H9 (cell line): ENCODE data around the gene FRAS1. TPM values are rescaled to one million over a fixed set of nuclear protein-coding genes. Genes with fewer than 3 reads are reported as not detected.

Experiments used
- DNase-seq: peaks from one replicate; pipeline ENCODE4 v3.0.0-alpha.2; 2017
- H2AFZ ChIP-seq: one replicate; pipeline ENCODE4 v1.6.1; 2013; ENCODE audit warnings: mild to moderate bottlenecking, low read length, control low read depth, moderate library complexity
- H2AK5ac ChIP-seq: 2 replicates; pipeline ENCODE4 v1.6.1; 2013; ENCODE audit warnings: low read length, control low read depth, mixed read lengths; ENCODE audit not compliant: insufficient read length
- H2BK120ac ChIP-seq: one replicate; pipeline ENCODE4 v1.6.1; 2013; ENCODE audit warnings: low read depth, mild to moderate bottlenecking, low read length, control low read depth, inconsistent platforms; ENCODE audit not compliant: poor library complexity, severe bottlenecking
- H2BK12ac ChIP-seq: 2 replicates; pipeline ENCODE4 v1.6.1; 2013; ENCODE audit warnings: low read length, control low read depth, mixed read lengths, low read depth; ENCODE audit not compliant: insufficient read length
- H2BK15ac ChIP-seq: 2 replicates; pipeline ENCODE4 v1.6.1; 2013; ENCODE audit warnings: low read depth, low read length, control low read depth
- H2BK20ac ChIP-seq: one replicate; pipeline ENCODE4 v1.6.1; 2013; ENCODE audit warnings: low read depth, mild to moderate bottlenecking, low read length, control low read depth, inconsistent platforms; ENCODE audit not compliant: poor library complexity, severe bottlenecking
- H2BK5ac ChIP-seq: 2 replicates; pipeline ENCODE4 v1.6.1; 2013; ENCODE audit warnings: low read length, control low read depth, mixed read lengths; ENCODE audit not compliant: insufficient read length
- H3K14ac ChIP-seq: 2 replicates; pipeline ENCODE4 v1.6.1; 2013; ENCODE audit warnings: low read length, control low read depth; ENCODE audit not compliant: insufficient read depth
- H3K18ac ChIP-seq: 2 replicates; pipeline ENCODE4 v1.6.1; 2013; ENCODE audit warnings: low read depth, mild to moderate bottlenecking, mixed read lengths, low read length, control low read depth; ENCODE audit not compliant: insufficient read length
- H3K23ac ChIP-seq: 2 replicates; pipeline ENCODE4 v1.6.1; 2013; ENCODE audit warnings: low read length, control low read depth, mixed read lengths, low read depth; ENCODE audit not compliant: insufficient read length
- H3K23me2 ChIP-seq: 2 replicates; pipeline ENCODE4 v1.6.1; 2013; ENCODE audit warnings: low read depth, mild to moderate bottlenecking, mixed read lengths, low read length, control low read depth; ENCODE audit not compliant: insufficient read length, poor library complexity, severe bottlenecking
- H3K27ac ChIP-seq: 2 replicates; pipeline ENCODE4 v1.5.1; 2013; ENCODE audit warnings: low read length, control low read depth, mixed read lengths, low read depth; ENCODE audit not compliant: insufficient read length
- H3K27me3 ChIP-seq: 2 replicates; pipeline ENCODE4 v1.6.1; 2013; ENCODE audit warnings: low read length, control low read depth, inconsistent platforms; ENCODE audit not compliant: insufficient read depth
- H3K4ac ChIP-seq: 2 replicates; pipeline ENCODE4 v1.6.1; 2013; ENCODE audit warnings: low read depth, mild to moderate bottlenecking, control low read depth, inconsistent platforms, low read length, moderate library complexity
- H3K4me1 ChIP-seq: 2 replicates; pipeline ENCODE4 v1.6.1; 2013; ENCODE audit warnings: low read length, control low read depth, inconsistent platforms; ENCODE audit not compliant: insufficient read depth
- H3K4me2 ChIP-seq: 2 replicates; pipeline ENCODE4 v1.6.1; 2013; ENCODE audit warnings: low read length, control low read depth, mixed read lengths; ENCODE audit not compliant: insufficient read length, insufficient read depth
- H3K56ac ChIP-seq: 2 replicates; pipeline ENCODE4 v1.6.1; 2013; ENCODE audit warnings: low read depth, mild to moderate bottlenecking, mixed read lengths, low read length, control low read depth; ENCODE audit not compliant: insufficient read length
- H3K79me1 ChIP-seq: 2 replicates; pipeline ENCODE4 v1.6.1; 2013; ENCODE audit warnings: low read depth, mild to moderate bottlenecking, moderate library complexity, low read length, control low read depth, inconsistent platforms; ENCODE audit not compliant: insufficient read depth, poor library complexity, severe bottlenecking
- H3K79me2 ChIP-seq: 2 replicates; pipeline ENCODE4 v1.6.1; 2013; ENCODE audit warnings: low read length, control low read depth, inconsistent platforms; ENCODE audit not compliant: insufficient read depth
- H3K9ac ChIP-seq: 2 replicates; pipeline ENCODE4 v1.6.1; 2013; ENCODE audit warnings: low read length, control low read depth, mixed read lengths; ENCODE audit not compliant: insufficient read length; ENCODE audit errors: extremely low read depth
- H3K9me3 ChIP-seq: one replicate; pipeline ENCODE4 v1.6.1; 2013; ENCODE audit warnings: low read depth, low read length, inconsistent platforms; ENCODE audit not compliant: control insufficient read depth
- H3T11ph ChIP-seq: one replicate; pipeline ENCODE4 v1.6.1; 2013; ENCODE audit warnings: mild to moderate bottlenecking, low read length, control low read depth, inconsistent platforms
- H4K20me1 ChIP-seq: one replicate; pipeline ENCODE4 v1.6.1; 2013; ENCODE audit not compliant: control insufficient read depth, insufficient read length, insufficient read depth
- H4K5ac ChIP-seq: 2 replicates; pipeline ENCODE4 v1.6.1; 2013; ENCODE audit warnings: low read depth, mild to moderate bottlenecking, mixed read lengths, low read length, control low read depth; ENCODE audit not compliant: insufficient read length
- H4K8ac ChIP-seq: replicated peaks from 2 replicates; pipeline ENCODE4 v1.6.1; 2013; ENCODE audit warnings: low read length, control low read depth, mixed read lengths, low read depth; ENCODE audit not compliant: insufficient read length
- H4K91ac ChIP-seq: 2 replicates; pipeline ENCODE4 v1.6.1; 2013; ENCODE audit warnings: low read depth, mild to moderate bottlenecking, moderate library complexity, mixed read lengths, low read length, control low read depth; ENCODE audit not compliant: insufficient read length
- H3K27ac Mint-ChIP-seq, 3 experiments: 2 replicates in 2 of 3; 3 replicates in 1 of 3; pipeline ENCODE4 v1.8.0; 2020 to 2021; ENCODE audit warnings: mixed read lengths in 3 of 3, mild to moderate bottlenecking in 1 of 3, moderate library complexity in 1 of 3
- H3K27me3 Mint-ChIP-seq: 2 replicates; pipeline ENCODE4 v1.8.0; 2021; ENCODE audit warnings: low read depth, mild to moderate bottlenecking, moderate library complexity, mixed read lengths
- H3K36me3 Mint-ChIP-seq, 3 experiments: 2 replicates in 2 of 3; 3 replicates in 1 of 3; pipeline ENCODE4 v1.8.0; 2020 to 2021; ENCODE audit warnings: low read depth in 3 of 3, mixed read lengths in 3 of 3; ENCODE audit not compliant: insufficient read depth in 1 of 3
- H3K4me1 Mint-ChIP-seq, 2 experiments: 2 replicates each; pipeline ENCODE4 v1.8.0; 2020; ENCODE audit warnings: mixed read lengths in 2 of 2
- H3K4me3 Mint-ChIP-seq, 2 experiments: 2 replicates in 1 of 2; 3 replicates in 1 of 2; pipeline ENCODE4 v1.8.0; 2020 to 2021; ENCODE audit warnings: mild to moderate bottlenecking in 2 of 2, mixed read lengths in 2 of 2, moderate library complexity in 1 of 2
- H3K9me3 Mint-ChIP-seq, 2 experiments: 2 replicates in 1 of 2; 3 replicates in 1 of 2; pipeline ENCODE4 v1.8.0; 2020; ENCODE audit warnings: mild to moderate bottlenecking in 2 of 2, mixed read lengths in 2 of 2, moderate library complexity in 1 of 2
- WGBS: extraction: QIAGEN DNeasy Blood & Tissue Kit; methylation state at CpG from one replicate; pipeline ENCODE4 v1.1.7; 2013; ENCODE audit warnings: missing lambda C conversion rate, low lambda C conversion rate, mixed read lengths; ENCODE audit not compliant: insufficient read length; ENCODE audit errors: extremely low coverage; 5-methylcytosine and 5-hydroxymethylcytosine counted together
- total RNA-seq: library from RNA; stranded (reverse); gene quantifications from 2 replicates; pipeline ENCODE4 v1.2.1, GENCODE V29; 2021
- TF ChIP-seq, protein P1 (sequence below): fragments of 200-600 bp; sonication (generic); conservative IDR thresholded peaks from 3 replicates; pipeline ENCODE4 v1.8.0; 2021; ENCODE audit warnings: antibody characterized with exemption, mild to moderate bottlenecking

Gene FRAS1
- total RNA-seq, 1 experiment from 2014 or later, result 58.5 TPM

- H3K23me2 ChIP-seq, result no peaks in the 10 kb centered on the region
- no peak overlapping the region for H3K9ac ChIP-seq
- H3K27ac Mint-ChIP-seq, result no peak overlapping the region; a peak in 1 of 7 replicates
- no peak overlapping the region for H4K5ac ChIP-seq
- no peak overlapping the region for H3K18ac ChIP-seq
- no peaks in the 10 kb centered on the region for H3K9me3 Mint-ChIP-seq
- no peak overlapping the region for H2BK120ac ChIP-seq
- H3K4me1 ChIP-seq, result 0 out of 2 replicates have a peak, but pooled peaks cover 3% of the 10 kb centered on the region
- no peak overlapping the region for H3K56ac ChIP-seq
- WGBS, result no CpG with 5 or more reads among the region's 6 CpGs
- H3K14ac ChIP-seq, result no peak overlapping the region
- no peak for DNase-seq
- H4K20me1 ChIP-seq, result no peaks in the 10 kb centered on the region
- no peak overlapping the region for H3K4ac ChIP-seq
- H3K79me1 ChIP-seq, result no peaks in the 10 kb centered on the region
- no peak overlapping the region for H2BK5ac ChIP-seq
- H3K9me3 ChIP-seq, result no peaks in the 10 kb centered on the region
- TF ChIP-seq, protein P1, sequence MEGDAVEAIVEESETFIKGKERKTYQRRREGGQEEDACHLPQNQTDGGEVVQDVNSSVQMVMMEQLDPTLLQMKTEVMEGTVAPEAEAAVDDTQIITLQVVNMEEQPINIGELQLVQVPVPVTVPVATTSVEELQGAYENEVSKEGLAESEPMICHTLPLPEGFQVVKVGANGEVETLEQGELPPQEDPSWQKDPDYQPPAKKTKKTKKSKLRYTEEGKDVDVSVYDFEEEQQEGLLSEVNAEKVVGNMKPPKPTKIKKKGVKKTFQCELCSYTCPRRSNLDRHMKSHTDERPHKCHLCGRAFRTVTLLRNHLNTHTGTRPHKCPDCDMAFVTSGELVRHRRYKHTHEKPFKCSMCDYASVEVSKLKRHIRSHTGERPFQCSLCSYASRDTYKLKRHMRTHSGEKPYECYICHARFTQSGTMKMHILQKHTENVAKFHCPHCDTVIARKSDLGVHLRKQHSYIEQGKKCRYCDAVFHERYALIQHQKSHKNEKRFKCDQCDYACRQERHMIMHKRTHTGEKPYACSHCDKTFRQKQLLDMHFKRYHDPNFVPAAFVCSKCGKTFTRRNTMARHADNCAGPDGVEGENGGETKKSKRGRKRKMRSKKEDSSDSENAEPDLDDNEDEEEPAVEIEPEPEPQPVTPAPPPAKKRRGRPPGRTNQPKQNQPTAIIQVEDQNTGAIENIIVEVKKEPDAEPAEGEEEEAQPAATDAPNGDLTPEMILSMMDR, result no peak
- no peak overlapping the region for H2BK12ac ChIP-seq
- no peaks in the 10 kb centered on the region for H3K27me3 ChIP-seq
- no peak overlapping the region for H3K4me3 Mint-ChIP-seq
- no peak overlapping the region for H2AK5ac ChIP-seq
- H3K27ac ChIP-seq, result no peak overlapping the region
- H3K79me2 ChIP-seq, result no peaks in the 10 kb centered on the region
- no peaks in the 10 kb centered on the region for H3K27me3 Mint-ChIP-seq
- H4K91ac ChIP-seq, result no peak overlapping the region
- H2BK20ac ChIP-seq, result no peak overlapping the region
- peaks cover 29 to 37% of the 10 kb centered on the region in 2 experiments for H3K4me1 Mint-ChIP-seq
- H4K8ac ChIP-seq, result no peak overlapping the region
- H3K23ac ChIP-seq, result no peak overlapping the region
- H3T11ph ChIP-seq, result no peak overlapping the region
- no peak overlapping the region for H2BK15ac ChIP-seq
- no peak overlapping the region for H2AFZ ChIP-seq
- no peak overlapping the region for H3K4me2 ChIP-seq
- H3K36me3 Mint-ChIP-seq, result peaks cover 0 to 2% (median 2%) of the 10 kb centered on the region in 3 experiments; a peak in 2 of 7 replicates
Observed at GRCh38 chr4:78569306-78569821, 512.2 kb downstream of the FRAS1 start.
